Upper lobe of right lung (tissue), 1 donor: ENCODE data around the gene KCTD19. TPM values are rescaled to one million over a fixed set of nuclear protein-coding genes. Genes with fewer than 3 reads are reported as not detected.

Source experiments
- ATAC-seq: fragments of 200-7000 bp; cut with Tn5 transposase; one replicate; pipeline ENCODE4 v1.9.1; 2020; ENCODE audit warnings: mild to moderate bottlenecking, moderate library complexity
- DNase-seq: peaks from one replicate; pipeline ENCODE4 v3.0.0-alpha.2; 2020
- H3K27ac ChIP-seq: fragments of 200-600 bp; one replicate; pipeline ENCODE4 v1.8.0; 2022
- H3K27me3 ChIP-seq: fragments of 200-600 bp; one replicate; pipeline ENCODE4 v1.8.0; 2022; ENCODE audit warnings: mild to moderate bottlenecking
- H3K36me3 ChIP-seq: fragments of 200-600 bp; one replicate; pipeline ENCODE4 v1.8.0; 2022
- H3K4me1 ChIP-seq: fragments of 200-600 bp; one replicate; pipeline ENCODE4 v1.8.0; 2022
- H3K4me3 ChIP-seq: fragments of 200-600 bp; one replicate; pipeline ENCODE4 v1.8.0; 2022; ENCODE audit warnings: mild to moderate bottlenecking
- H3K9me3 ChIP-seq: fragments of 200-600 bp; one replicate; pipeline ENCODE4 v1.8.0; 2022
- CTCF ChIP-seq: fragments of 200-600 bp; IDR thresholded peaks from one replicate; pipeline ENCODE4 v1.8.0; 2022; ENCODE audit warnings: antibody characterized with exemption
- intact Hi-C: fragments of 100-400 bp; cut with DNase I; formaldehyde crosslinking; loops from one replicate; pipeline ENCODE4 v1.11.0; 2022
- total RNA-seq: library from RNA; stranded (reverse); fragmentation: NEBNext Ultra II Directional; extraction: Animal tissue kit (Norgen Biotek cat#: 25700); gene quantifications from one replicate; pipeline ENCODE4 v1.2.1, GENCODE V29; 2021
- donor health status: DM: no; HTN: yes; CAD: no; lungs with severe emphysema.

Gene KCTD19
- total RNA-seq, 1 donor from 2014 or later: 1.4 TPM

- intact Hi-C loops: loop anchor here (10.0 kb wide), 1 partner anchor 117 kb away; the partner anchor contains the start of gene TPPP3
- Histone ChIP-seq H3K36me3 (peaks cover 8% of the 10 kb centered on the region), H3K27ac (peak overlapping the region; percentile 66), H3K4me3 (peak overlapping the region; percentile 68), H3K4me1 (peaks cover 15% of the 10 kb centered on the region), H3K9me3 (no peaks in the 10 kb centered on the region), H3K27me3 (no peaks in the 10 kb centered on the region)
- DNase-seq: no peak
- ATAC-seq: no peak
- TF ChIP-seq CTCF: no peak
Measured at GRCh38 chr16:67277999-67278772, 48.4 kb downstream of the KCTD19 start.

GRCh38 chr16:67277294-67277998, 49.1 kb downstream of the KCTD19 start:
- Histone ChIP-seq H3K27me3 (no peaks in the 10 kb centered on the region), H3K4me1 (peaks cover 15% of the 10 kb centered on the region), H3K9me3 (no peaks in the 10 kb centered on the region), H3K27ac (peak overlapping the region; percentile 17), H3K4me3 (peak overlapping the region; percentile 1), H3K36me3 (peaks cover 8% of the 10 kb centered on the region)
- DNase-seq: no peak
- no peak for ATAC-seq
- intact Hi-C loops: loop anchor here (10.0 kb wide), 1 partner anchor 117 kb away; the partner anchor contains the start of gene TPPP3
- TF ChIP-seq CTCF: no peak

- DNase-seq (no peak), ATAC-seq (no peak)
- Histone ChIP-seq H3K36me3 (peaks cover 8% of the 10 kb centered on the region), H3K4me1 (peaks cover 15% of the 10 kb centered on the region), H3K9me3 (no peaks in the 10 kb centered on the region), H3K27me3 (no peaks in the 10 kb centered on the region), H3K4me3 (no peak overlapping the region), H3K27ac (no peak overlapping the region)
- intact Hi-C loops: loop anchor here (10.0 kb wide), 1 partner anchor 119 kb away; the partner anchor contains the start of gene TPPP3
- TF ChIP-seq CTCF: no peak
Measured at GRCh38 chr16:67275321-67275720, 51.2 kb downstream of the KCTD19 start.

GRCh38 chr16:67271446-67271845, 55.1 kb downstream of the KCTD19 start:
- ATAC-seq (peak; percentile 6), DNase-seq (no peak)
- no peak for TF ChIP-seq CTCF
- Histone ChIP-seq H3K4me3 (no peak overlapping the region), H3K9me3 (no peaks in the 10 kb centered on the region), H3K27me3 (no peaks in the 10 kb centered on the region), H3K27ac (no peak overlapping the region), H3K36me3 (peaks cover 5% of the 10 kb centered on the region), H3K4me1 (no peaks in the 10 kb centered on the region)
- intact Hi-C loops: loop anchor here (10.0 kb wide), 1 partner anchor 123 kb away; the partner anchor contains the start of gene TPPP3

- H3K36me3 ChIP-seq: no peaks in the 10 kb centered on the region
- intact Hi-C loops: loop anchor here (10.0 kb wide), 1 partner anchor 124 kb away; the partner anchor contains the start of gene TPPP3
- DNase-seq (no peak), ATAC-seq (peak; percentile 17)
- no peak for TF ChIP-seq CTCF
- H3K4me1 ChIP-seq: no peaks in the 10 kb centered on the region
- no peaks in the 10 kb centered on the region for H3K9me3 ChIP-seq
- H3K4me3 ChIP-seq: no peak overlapping the region
- H3K27me3 ChIP-seq: no peaks in the 10 kb centered on the region
- H3K27ac ChIP-seq: no peak overlapping the region
Measured at GRCh38 chr16:67270931-67271338, 55.6 kb downstream of the KCTD19 start.
